Measurements from ENCODE around the gene PRRX1.

PRRX1 gene

DNA sequence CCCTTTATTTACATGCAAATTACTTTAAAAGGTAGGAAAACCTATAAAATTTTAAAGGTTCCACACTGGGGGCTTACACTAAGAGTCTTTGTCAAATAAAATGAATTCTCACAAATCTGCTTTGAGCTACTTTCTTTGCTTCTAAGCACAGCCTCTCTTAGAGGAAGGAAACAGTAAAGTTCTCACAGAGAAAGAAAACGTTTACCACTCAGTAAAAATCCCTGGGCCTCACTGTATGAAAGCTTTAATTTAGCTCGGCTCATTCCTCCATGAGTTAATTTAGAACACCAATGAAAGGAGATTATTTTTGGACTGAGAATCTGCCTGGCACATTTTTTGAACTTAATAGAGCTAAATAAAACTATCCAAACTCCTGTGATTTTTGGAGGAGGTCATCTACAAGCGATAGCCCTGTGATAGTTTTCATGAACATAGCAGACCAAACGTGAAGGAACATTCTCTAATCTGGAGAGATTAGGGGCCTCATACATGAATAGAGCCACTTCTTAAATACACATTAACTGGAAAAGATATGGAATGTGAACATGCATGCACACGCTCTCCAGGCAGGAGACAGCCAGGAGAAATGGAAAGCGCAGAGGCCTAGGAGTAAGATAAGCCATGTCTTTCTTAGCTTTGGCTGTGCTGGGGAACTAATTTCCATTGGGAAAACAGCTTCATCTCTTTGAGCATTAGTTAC lies 32.8 kb downstream of the PRRX1 start:
- no peaks in the 10 kb centered on the region for H3K36me3 Mint-ChIP-seq
- H3K4me3 Mint-ChIP-seq, result no peak overlapping the region
- no peak overlapping the region for H3K27ac Mint-ChIP-seq
- H3K4me1 Mint-ChIP-seq, result no peaks in the 10 kb centered on the region
- H3K27me3 Mint-ChIP-seq, result peaks cover 15% of the 10 kb centered on the region
- no peaks in the 10 kb centered on the region for H3K9me3 Mint-ChIP-seq

DNA sequence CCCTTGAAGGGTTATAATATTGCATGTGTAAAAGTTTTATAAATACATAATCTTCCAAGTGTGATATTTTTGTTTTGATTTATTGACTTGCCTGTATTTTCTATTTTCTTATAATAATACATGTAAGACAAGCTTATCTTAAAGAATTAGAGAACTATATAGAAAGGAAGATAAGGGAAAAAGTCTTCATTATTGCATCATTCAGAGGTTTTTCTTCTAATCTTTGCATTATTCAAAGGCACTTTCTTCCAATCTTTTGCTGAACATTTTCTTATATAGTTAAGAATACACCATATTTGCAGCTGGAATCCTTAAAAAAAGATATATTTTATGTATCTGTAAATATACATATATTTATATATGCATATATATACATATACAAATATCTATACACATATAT lies 33.4 kb downstream of the PRRX1 start:
- Mint-ChIP-seq H3K4me1 (no peaks in the 10 kb centered on the region), H3K27me3 (peaks cover 15% of the 10 kb centered on the region), H3K9me3 (no peaks in the 10 kb centered on the region), H3K36me3 (no peaks in the 10 kb centered on the region), H3K27ac (no peak overlapping the region), H3K4me3 (no peak overlapping the region)

DNA sequence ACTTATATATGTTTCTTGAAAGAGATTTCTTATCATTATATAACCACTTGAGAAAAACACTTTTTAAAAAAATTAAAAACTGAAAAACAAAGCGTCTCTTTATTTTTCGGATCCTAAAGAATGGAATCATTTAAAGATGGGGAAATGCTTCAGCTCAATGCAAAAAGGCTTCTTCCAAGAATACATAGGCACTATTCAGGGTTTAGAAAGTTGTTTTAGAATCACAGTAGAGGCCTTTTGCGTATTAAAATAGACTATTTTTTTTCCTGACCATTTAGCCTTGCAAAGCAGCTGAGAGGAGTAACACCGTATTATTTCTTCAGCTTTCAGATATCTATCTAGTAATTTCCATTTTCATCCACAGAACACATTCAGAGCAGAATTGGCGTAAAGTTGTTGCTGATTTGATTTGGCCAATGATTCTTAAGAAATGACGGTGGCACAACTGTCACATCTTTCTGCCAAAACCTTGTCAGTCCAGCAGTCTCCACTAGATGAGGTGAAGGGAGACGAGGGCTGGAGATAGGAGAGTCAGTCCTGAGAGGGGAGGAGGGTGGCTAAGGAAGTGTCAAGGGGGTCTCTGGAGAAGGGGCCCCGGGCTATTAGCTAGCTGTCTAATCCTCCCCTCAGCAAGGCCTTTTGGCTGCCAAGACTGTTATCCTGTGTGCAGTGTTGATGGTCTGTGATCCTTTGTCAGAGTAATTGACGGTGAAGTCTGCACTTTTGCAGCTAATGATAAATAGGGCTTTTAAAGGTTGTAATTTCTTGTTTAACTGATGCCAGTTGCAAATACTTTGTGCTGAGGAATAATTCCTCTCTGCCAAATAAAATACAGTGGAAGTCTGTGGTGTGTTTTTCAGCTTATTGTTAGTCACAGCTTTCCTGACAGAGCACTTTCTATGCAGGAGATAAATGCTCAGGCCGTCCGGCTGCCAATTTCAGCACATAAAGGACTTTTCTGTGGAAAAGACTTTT lies 34.7 kb downstream of the PRRX1 start:
- Mint-ChIP-seq H3K27me3 (peaks cover 11% of the 10 kb centered on the region), H3K4me1 (no peaks in the 10 kb centered on the region), H3K9me3 (no peaks in the 10 kb centered on the region), H3K36me3 (no peaks in the 10 kb centered on the region), H3K27ac (no peak overlapping the region), H3K4me3 (no peak overlapping the region)

DNA sequence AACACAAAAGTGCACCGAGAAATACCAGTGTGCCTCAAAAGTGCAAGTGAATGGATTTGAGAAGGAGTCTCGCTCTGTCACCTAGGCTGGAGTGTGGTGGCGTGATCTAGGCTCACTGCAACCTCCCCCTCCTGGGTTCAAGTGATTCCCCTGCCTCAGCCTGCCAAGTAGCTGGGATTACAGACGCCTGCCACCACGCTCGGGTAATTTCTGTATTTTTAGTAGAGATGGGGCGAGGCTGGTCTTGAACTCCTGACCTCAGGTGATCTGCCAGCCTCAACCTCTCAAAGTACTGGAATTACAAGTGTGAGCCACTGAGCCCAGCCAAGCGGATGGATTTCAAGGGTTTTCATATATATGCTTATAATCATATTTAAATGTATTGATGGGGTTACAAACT lies 35.8 kb downstream of the PRRX1 start:
- peaks cover 13% of the 10 kb centered on the region for H3K27me3 Mint-ChIP-seq
- H3K9me3 Mint-ChIP-seq, result no peaks in the 10 kb centered on the region
- no peaks in the 10 kb centered on the region for H3K36me3 Mint-ChIP-seq
- no peak overlapping the region for H3K4me3 Mint-ChIP-seq
- H3K4me1 Mint-ChIP-seq, result no peaks in the 10 kb centered on the region
- H3K27ac Mint-ChIP-seq, result no peak overlapping the region

DNA sequence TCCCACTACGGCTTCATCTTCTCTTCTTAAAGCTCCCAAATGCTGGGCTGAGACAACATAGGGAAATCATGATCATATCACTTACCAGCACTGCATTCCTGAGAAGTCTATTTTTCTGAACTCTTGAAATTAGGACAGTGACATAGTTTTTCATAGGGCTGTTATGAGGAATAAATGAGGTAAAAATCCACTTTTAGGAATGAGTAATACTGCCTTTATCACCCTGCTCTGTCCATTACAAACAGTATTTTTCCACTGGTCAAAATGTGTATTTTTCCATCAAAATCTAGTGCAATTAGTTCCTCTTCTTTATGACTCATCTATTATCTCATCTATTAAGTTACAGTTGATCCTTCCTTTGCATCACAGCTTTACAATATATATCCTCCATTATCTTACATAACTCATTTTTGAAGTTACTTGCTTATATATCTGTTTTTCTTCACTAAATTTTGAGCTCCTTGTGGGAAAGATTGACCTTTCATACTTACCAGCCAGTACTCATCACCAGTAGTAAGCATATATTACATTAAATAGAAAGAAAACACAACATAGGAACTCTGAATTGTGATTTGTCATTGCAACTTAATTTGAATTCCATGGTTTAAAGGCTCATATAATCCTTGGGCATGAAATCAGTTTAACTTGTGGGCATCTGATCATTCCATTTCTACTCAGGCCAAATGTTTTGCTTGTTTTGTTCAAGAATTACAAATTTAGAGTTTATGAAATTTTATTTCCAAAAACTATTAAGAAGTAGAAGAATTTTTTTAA lies 37.1 kb downstream of the PRRX1 start:
- Mint-ChIP-seq H3K4me3 (no peak overlapping the region), H3K9me3 (no peaks in the 10 kb centered on the region), H3K4me1 (no peaks in the 10 kb centered on the region), H3K27me3 (peaks cover 8% of the 10 kb centered on the region), H3K27ac (no peak overlapping the region), H3K36me3 (no peaks in the 10 kb centered on the region)

DNA sequence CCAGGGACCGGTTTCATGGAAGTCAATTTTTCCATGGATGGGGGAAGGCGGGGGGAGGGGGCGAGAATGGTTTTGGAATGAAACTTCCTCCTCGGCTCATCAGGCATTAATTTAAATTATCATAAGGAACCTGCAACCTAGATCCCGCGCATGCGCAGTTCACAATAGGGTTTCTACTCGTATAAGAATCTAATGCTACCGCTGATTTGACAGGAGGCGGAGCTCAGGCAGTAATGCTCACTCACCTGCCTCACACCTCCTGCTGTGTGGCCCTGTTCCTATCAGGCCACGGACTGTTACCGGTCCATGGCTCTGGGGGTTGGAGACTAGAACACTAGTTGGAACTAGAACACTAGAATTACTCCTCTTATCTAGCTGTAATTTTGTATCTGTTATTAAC lies 38.0 kb downstream of the PRRX1 start:
- Mint-ChIP-seq H3K4me3 (no peak overlapping the region), H3K27ac (no peak overlapping the region), H3K36me3 (no peaks in the 10 kb centered on the region), H3K27me3 (peaks cover 8% of the 10 kb centered on the region), H3K4me1 (no peaks in the 10 kb centered on the region), H3K9me3 (no peaks in the 10 kb centered on the region)

DNA sequence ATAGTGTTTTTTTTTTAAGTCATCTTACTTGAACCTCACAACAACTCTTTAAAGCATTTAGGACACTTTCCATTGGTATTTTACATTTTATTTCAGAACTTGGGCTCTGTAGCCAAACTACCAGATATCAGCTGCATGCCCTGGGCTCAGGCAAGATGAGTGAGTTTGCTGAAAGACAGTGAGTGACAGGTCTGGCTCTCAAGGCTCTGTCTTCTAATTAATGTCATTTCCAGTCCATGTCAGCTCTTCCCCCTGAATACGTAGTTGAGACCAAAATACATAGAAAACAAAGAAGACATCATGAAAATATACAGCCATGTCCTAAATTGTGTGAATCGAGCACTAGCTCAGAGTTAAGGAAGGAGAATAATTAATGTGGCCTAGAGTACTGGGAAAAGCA lies 39.7 kb downstream of the PRRX1 start:
- H3K4me3 Mint-ChIP-seq, result no peak overlapping the region
- H3K9me3 Mint-ChIP-seq, result no peaks in the 10 kb centered on the region
- H3K27me3 Mint-ChIP-seq, result peaks cover 9% of the 10 kb centered on the region
- no peak overlapping the region for H3K27ac Mint-ChIP-seq
- no peaks in the 10 kb centered on the region for H3K36me3 Mint-ChIP-seq
- no peaks in the 10 kb centered on the region for H3K4me1 Mint-ChIP-seq

DNA sequence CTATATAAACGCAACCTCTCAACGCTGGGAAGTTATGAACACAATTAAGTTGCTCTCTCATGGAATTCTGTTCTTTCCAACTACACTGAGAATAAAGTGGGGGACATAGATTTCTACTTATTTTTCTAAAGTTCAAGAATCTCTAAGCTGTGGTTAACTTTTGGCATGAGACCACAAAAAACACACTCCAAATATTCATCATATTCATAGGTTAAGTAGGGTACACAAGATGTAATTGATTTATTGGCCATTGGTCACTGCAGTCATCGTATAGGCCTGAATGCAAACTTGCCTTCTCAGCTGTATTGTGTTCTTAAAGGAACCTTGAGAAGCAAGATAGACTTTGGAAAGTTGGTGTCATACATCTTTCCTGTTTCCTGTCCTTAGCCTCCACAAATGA lies 40.3 kb downstream of the PRRX1 start:
- H3K27me3 Mint-ChIP-seq, result peaks cover 9% of the 10 kb centered on the region
- H3K9me3 Mint-ChIP-seq, result no peaks in the 10 kb centered on the region
- H3K4me1 Mint-ChIP-seq, result no peaks in the 10 kb centered on the region
- H3K36me3 Mint-ChIP-seq, result no peaks in the 10 kb centered on the region
- no peak overlapping the region for H3K4me3 Mint-ChIP-seq
- no peak overlapping the region for H3K27ac Mint-ChIP-seq

DNA sequence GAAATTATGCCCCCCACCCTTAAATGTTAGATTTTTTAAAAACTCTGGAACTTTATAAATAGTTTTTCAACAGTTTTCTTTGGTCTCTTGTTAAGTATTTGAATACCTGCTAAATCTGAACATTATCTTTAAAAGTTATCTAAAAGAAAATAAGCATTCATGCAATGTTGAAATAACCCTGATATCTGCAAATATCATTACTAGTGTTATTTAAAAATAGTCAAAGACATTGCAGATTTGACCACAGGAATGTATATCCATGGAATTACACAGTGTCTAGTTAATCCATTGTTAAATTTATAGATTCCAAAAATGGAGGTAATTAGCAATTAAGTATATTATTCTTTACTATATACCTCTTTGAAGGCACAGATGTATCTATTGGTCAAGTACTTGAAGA lies 42.0 kb downstream of the PRRX1 start:
- H3K4me3 Mint-ChIP-seq, result no peak overlapping the region
- no peak overlapping the region for H3K27ac Mint-ChIP-seq
- no peaks in the 10 kb centered on the region for H3K9me3 Mint-ChIP-seq
- peaks cover 8% of the 10 kb centered on the region for H3K27me3 Mint-ChIP-seq
- no peaks in the 10 kb centered on the region for H3K4me1 Mint-ChIP-seq
- no peaks in the 10 kb centered on the region for H3K36me3 Mint-ChIP-seq

DNA sequence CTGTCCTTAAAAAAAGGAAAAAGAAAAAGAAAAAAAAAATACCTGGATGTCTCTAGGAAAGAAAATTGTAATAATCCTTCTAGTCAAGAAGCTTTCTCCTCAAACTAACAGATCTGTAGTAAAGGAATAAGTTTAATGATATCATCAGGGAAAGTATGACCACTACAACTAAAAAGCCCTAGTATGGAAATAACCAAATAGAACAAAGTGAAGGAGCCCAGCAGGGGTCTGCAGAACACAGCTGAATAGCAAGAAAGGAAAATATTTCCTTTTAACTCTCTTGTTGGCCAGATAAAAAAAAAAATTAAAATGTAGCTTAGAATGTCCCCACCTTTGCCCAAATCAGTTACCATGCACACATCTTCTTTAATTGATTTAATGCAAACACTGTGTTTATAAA lies 43.2 kb downstream of the PRRX1 start:
- no peak overlapping the region for H3K4me3 Mint-ChIP-seq
- H3K9me3 Mint-ChIP-seq, result no peaks in the 10 kb centered on the region
- no peak overlapping the region for H3K27ac Mint-ChIP-seq
- H3K36me3 Mint-ChIP-seq, result no peaks in the 10 kb centered on the region
- H3K4me1 Mint-ChIP-seq, result no peaks in the 10 kb centered on the region
- H3K27me3 Mint-ChIP-seq, result peaks cover 6% of the 10 kb centered on the region

DNA sequence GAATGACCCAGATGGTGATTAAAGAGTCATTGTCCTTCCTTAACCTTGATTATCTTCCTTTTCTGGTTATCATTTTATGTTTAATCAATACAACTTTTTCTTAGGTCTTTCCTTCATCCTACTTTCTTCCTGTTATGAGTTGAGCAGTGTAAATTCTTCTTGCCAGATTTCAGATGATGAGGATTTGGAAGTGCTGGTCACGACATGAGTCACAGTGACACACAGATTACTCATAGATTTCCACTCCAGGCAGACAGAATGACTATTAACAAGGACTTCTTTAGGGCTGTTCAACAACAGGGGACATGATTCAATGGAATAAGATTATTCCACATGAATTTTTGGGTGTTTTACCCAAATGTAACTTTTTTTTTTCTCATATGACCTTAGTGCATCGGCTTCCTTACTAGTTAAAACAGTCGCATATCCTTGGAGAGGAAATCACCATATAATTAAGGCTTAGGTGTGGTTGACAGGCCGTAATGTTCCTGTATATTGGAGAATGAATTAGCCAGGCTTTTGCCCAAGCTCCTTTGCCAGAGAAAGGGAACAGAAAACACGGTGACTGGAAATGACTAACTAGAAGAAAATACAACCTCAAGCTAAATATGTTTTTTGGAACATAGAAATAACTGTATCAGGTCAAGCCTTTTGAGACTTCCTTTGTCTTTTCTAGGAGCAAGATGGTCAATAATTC lies 44.2 kb downstream of the PRRX1 start:
- peak overlapping the region; percentile 25 for H3K27ac Mint-ChIP-seq
- H3K4me1 Mint-ChIP-seq, result no peaks in the 10 kb centered on the region
- no peaks in the 10 kb centered on the region for H3K9me3 Mint-ChIP-seq
- H3K4me3 Mint-ChIP-seq, result no peak overlapping the region
- H3K27me3 Mint-ChIP-seq, result peaks cover 9% of the 10 kb centered on the region
- H3K36me3 Mint-ChIP-seq, result no peaks in the 10 kb centered on the region

DNA sequence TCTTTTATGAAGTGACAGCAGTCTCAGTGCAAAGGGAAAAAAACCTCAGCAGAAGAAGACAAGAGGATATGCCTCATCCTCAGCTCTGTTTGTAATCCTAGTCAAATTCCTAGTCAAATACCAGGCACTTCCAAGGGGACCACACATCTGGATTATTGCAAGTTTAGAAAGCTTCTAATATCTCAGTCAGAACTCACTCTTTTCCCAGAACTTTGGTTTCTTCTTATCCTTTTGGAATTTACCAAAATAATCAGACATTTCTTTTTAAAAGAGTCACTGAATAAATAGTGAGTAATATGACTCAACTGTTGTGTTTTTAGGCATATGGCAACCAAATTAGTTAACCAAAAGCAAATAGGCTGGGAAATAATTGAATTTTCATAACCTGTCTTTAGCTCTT lies 47.8 kb downstream of the PRRX1 start:
- no peak overlapping the region for H3K4me3 Mint-ChIP-seq
- H3K9me3 Mint-ChIP-seq, result no peaks in the 10 kb centered on the region
- peaks cover 7% of the 10 kb centered on the region for H3K27me3 Mint-ChIP-seq
- no peaks in the 10 kb centered on the region for H3K4me1 Mint-ChIP-seq
- no peak overlapping the region for H3K27ac Mint-ChIP-seq
- H3K36me3 Mint-ChIP-seq, result no peaks in the 10 kb centered on the region

DNA sequence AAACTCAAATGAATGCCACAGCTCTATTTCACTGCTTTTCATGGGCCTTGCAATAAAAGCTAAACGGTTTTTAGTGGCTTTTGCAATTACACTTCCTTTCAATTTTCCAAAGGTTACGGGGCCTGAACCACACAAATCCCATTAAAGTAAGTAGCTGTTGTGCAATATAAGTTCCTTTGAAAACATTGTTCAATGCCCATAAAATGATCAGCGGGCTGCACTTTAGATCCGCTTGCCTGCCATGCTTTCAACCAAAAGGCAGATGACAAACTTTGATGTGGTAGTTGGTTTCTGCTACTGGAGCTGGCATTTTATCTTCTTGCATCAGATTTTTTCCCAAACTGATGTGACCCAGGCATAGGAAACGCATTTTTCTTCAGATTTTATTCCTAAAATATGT lies 50.2 kb downstream of the PRRX1 start:
- no peak overlapping the region for H3K27ac Mint-ChIP-seq
- H3K9me3 Mint-ChIP-seq, result no peaks in the 10 kb centered on the region
- H3K4me3 Mint-ChIP-seq, result no peak overlapping the region
- peaks cover 6% of the 10 kb centered on the region for H3K27me3 Mint-ChIP-seq
- H3K4me1 Mint-ChIP-seq, result no peaks in the 10 kb centered on the region
- no peaks in the 10 kb centered on the region for H3K36me3 Mint-ChIP-seq

DNA sequence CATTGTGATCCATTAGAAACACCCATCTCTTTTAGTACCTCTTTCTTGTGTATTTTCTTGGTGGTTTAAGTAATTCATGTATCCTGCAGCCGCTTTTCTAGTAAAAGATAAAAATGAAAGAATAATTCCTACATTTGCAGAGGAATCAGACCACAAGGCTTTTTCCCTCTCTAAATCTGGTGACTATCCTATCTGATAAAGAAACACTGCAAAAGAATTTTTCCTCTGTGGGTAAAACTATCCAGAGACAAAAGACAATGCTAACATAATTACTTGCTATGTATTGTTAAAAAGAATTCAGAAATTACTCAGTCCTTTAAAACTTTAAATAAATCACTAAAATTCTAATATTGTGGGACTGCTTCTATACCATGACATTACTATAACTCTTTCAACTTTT lies 51.0 kb downstream of the PRRX1 start:
- no peaks in the 10 kb centered on the region for H3K4me1 Mint-ChIP-seq
- H3K36me3 Mint-ChIP-seq, result no peaks in the 10 kb centered on the region
- no peaks in the 10 kb centered on the region for H3K9me3 Mint-ChIP-seq
- H3K27ac Mint-ChIP-seq, result no peak overlapping the region
- H3K4me3 Mint-ChIP-seq, result no peak overlapping the region
- peaks cover 6% of the 10 kb centered on the region for H3K27me3 Mint-ChIP-seq

DNA sequence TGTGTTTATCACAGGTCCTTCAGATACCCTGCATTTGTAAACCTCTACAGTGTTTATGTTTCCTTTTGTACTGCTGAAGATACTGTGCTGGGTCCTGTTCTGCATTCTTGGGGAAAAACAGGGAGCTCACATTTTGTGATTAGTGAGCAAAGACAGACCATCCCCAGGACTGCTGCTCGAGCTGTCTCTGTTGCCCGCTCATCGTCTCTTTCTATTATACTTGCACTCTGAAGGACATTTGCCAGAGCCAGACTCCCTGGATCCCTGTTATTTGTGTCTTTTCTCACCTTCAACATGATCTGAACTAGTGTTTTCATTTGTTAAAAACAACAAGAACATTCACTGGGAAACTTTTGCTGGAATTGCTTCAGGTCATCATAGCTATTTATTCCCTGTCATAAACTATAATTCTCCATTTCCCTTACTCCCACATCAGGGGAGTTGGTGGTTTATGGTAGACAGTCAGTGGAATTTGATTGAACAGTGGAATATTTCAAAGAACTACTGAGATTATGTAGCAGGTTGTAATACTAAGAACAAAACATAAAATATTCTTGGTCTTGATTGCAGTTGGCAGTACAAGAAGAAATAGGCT lies 53.0 kb downstream of the PRRX1 start:
- H3K9me3 Mint-ChIP-seq, result no peaks in the 10 kb centered on the region
- peaks cover 8% of the 10 kb centered on the region for H3K27me3 Mint-ChIP-seq
- H3K36me3 Mint-ChIP-seq, result no peaks in the 10 kb centered on the region
- no peak overlapping the region for H3K4me3 Mint-ChIP-seq
- no peak overlapping the region for H3K27ac Mint-ChIP-seq
- H3K4me1 Mint-ChIP-seq, result no peaks in the 10 kb centered on the region

Measured in activated naive CD4-positive, alpha-beta T cell treated with anti-CD3 and anti-CD28 coated beads, Interleukin-2, amount 50 U/mL, for 24 hours (primary cell).